Measurements from ENCODE around the gene BGN.

DNA sequence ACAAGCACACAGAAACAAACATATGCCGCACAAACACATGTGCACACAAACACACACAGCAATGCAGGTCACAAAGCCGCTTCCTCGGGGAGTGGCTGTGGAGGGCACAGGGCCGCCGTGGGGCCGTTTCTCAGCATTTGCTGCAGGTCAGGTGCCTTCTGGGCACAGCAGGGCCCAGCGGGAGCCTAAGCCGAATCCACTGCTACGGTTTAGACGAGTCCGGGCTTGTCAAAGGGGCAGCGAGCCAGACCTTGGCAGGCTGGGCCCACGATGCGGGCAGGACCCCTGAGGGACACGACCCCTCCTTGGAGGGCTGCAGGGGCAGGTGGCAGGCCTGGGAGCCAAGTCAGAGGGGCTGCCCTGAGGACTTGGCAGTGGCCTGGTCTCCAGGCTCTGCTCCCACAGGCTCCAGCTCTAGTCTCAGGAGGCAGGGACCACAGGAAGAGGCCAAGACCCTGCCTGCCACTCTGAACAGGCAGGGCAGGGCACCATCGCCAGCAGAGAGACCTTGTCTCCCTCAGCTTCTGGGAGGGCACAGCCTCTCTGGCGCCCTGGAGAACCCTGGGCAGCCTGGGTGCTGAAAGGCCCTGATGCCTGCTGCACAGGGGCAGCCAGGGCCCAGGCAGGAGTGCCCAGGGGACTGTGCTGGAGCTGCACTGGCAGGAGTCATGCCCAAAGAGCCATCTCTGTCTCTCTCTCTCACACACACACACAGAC lies 17.2 kb downstream of the BGN start:
- TF ChIP-seq, protein P1, sequence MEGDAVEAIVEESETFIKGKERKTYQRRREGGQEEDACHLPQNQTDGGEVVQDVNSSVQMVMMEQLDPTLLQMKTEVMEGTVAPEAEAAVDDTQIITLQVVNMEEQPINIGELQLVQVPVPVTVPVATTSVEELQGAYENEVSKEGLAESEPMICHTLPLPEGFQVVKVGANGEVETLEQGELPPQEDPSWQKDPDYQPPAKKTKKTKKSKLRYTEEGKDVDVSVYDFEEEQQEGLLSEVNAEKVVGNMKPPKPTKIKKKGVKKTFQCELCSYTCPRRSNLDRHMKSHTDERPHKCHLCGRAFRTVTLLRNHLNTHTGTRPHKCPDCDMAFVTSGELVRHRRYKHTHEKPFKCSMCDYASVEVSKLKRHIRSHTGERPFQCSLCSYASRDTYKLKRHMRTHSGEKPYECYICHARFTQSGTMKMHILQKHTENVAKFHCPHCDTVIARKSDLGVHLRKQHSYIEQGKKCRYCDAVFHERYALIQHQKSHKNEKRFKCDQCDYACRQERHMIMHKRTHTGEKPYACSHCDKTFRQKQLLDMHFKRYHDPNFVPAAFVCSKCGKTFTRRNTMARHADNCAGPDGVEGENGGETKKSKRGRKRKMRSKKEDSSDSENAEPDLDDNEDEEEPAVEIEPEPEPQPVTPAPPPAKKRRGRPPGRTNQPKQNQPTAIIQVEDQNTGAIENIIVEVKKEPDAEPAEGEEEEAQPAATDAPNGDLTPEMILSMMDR (IDR thresholded peaks at IDR 0.05 in 8 of 11, conservative IDR thresholded peaks at IDR 0.05 in 3 of 11): no peak
- no peak for TF ChIP-seq POLR2A (IDR thresholded peaks at IDR 0.05)
- peak in 1 of 3 donors; percentile 65 for TF ChIP-seq POLR2AphosphoS5 (IDR thresholded peaks at IDR 0.05)

All from spleen (tissue), 7 donors.